Parathyroid adenoma (tissue), 2 donors: ENCODE measurements around the gene MLLT1.

Experiments
- H2AFZ ChIP-seq: fragments of 300-600 bp; sonication (generic); one replicate; pipeline ENCODE4 v1.7.0; 2017; ENCODE audit warnings: antibody characterized with exemption, mild to moderate bottlenecking
- H3K27ac ChIP-seq: fragments of 300-600 bp; sonication (generic); one replicate; pipeline ENCODE4 v1.7.0; 2017
- H3K27me3 ChIP-seq: fragments of 300-600 bp; sonication (generic); one replicate; pipeline ENCODE4 v1.7.0; 2017; ENCODE audit warnings: low read length; ENCODE audit not compliant: control insufficient read depth, insufficient read depth
- H3K36me3 ChIP-seq: fragments of 300-600 bp; sonication (generic); one replicate; pipeline ENCODE4 v1.7.0; 2017; ENCODE audit warnings: low read length; ENCODE audit not compliant: control insufficient read depth, insufficient read depth
- H3K4me1 ChIP-seq: fragments of 300-600 bp; sonication (generic); one replicate; pipeline ENCODE4 v1.7.0; 2017; ENCODE audit warnings: control low read depth
- H3K4me2 ChIP-seq: fragments of 300-600 bp; sonication (generic); one replicate; pipeline ENCODE4 v1.7.0; 2017; ENCODE audit warnings: low read length
- H3K4me3 ChIP-seq: fragments of 300-600 bp; sonication (generic); one replicate; pipeline ENCODE4 v1.7.0; 2017; ENCODE audit warnings: low read depth, low read length
- H3K79me2 ChIP-seq: fragments of 300-600 bp; sonication (generic); one replicate; pipeline ENCODE4 v1.7.0; 2017; ENCODE audit warnings: control low read depth
- H3K9ac ChIP-seq: fragments of 300-600 bp; sonication (generic); one replicate; pipeline ENCODE4 v1.7.0; 2017; ENCODE audit warnings: mild to moderate bottlenecking
- H3K9me3 ChIP-seq: fragments of 300-600 bp; sonication (generic); one replicate; pipeline ENCODE4 v1.7.0; 2017; ENCODE audit warnings: low read length; ENCODE audit not compliant: control insufficient read depth
- TF ChIP-seq, protein P1 (sequence below): fragments of 300-600 bp; sonication (generic); IDR thresholded peaks from one replicate; pipeline ENCODE4 v1.7.0; 2017; ENCODE audit warnings: antibody characterized with exemption, mild to moderate bottlenecking
- donor health status: primary hyperparathyroidism.

MLLT1 gene

DNA sequence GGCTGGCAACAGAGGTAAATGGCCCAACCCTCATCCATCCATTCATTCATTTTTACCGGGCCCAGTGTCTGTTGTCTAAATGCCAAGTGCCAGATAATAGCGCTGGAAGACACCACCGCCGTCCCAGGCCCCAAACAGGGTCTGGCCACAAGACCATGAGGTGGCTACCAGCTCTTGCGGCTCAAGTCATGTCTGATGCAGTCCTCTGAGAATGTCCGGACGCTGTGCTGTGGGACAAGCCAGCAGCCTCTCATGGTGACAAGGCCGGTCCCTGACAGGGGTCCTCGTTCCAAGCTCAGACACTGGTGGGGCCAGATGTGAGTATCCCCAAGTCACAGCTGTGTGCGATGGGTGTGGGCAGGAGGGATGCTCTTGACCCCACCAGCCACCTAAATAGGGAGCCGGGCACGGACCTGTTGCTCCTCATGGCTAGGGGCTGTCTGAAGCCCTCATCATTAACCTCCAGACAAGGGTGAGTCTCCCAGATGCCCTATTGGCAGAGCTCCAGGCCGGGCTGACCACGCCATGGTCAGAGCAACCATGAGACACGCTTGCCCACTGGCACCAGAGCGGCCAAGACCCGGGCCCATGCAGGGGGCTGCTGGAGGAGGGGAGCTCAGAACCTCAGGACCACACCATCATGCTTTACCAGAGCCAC lies 58.4 kb downstream of the MLLT1 start:
- Histone ChIP-seq H3K9ac (no peak overlapping the region), H3K4me2 (no peak overlapping the region), H2AFZ (no peak overlapping the region), H3K27me3 (no peaks in the 10 kb centered on the region), H3K4me3 (no peak overlapping the region), H3K36me3 (no peaks in the 10 kb centered on the region), H3K27ac (no peak overlapping the region), H3K4me1 (peaks cover 19% of the 10 kb centered on the region), H3K79me2 (peaks cover 45% of the 10 kb centered on the region), H3K9me3 (no peaks in the 10 kb centered on the region)
- TF ChIP-seq, protein P1, sequence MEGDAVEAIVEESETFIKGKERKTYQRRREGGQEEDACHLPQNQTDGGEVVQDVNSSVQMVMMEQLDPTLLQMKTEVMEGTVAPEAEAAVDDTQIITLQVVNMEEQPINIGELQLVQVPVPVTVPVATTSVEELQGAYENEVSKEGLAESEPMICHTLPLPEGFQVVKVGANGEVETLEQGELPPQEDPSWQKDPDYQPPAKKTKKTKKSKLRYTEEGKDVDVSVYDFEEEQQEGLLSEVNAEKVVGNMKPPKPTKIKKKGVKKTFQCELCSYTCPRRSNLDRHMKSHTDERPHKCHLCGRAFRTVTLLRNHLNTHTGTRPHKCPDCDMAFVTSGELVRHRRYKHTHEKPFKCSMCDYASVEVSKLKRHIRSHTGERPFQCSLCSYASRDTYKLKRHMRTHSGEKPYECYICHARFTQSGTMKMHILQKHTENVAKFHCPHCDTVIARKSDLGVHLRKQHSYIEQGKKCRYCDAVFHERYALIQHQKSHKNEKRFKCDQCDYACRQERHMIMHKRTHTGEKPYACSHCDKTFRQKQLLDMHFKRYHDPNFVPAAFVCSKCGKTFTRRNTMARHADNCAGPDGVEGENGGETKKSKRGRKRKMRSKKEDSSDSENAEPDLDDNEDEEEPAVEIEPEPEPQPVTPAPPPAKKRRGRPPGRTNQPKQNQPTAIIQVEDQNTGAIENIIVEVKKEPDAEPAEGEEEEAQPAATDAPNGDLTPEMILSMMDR = no peak

- H3K9ac ChIP-seq = no peak overlapping the region
- H3K9me3 ChIP-seq = no peaks in the 10 kb centered on the region
- H3K27ac ChIP-seq = no peak overlapping the region
- no peak overlapping the region for H2AFZ ChIP-seq
- TF ChIP-seq, protein P1 = no peak
- H3K4me2 ChIP-seq = no peak overlapping the region
- peaks cover 19% of the 10 kb centered on the region for H3K4me1 ChIP-seq
- H3K36me3 ChIP-seq = no peaks in the 10 kb centered on the region
- peaks cover 39% of the 10 kb centered on the region for H3K79me2 ChIP-seq
- no peaks in the 10 kb centered on the region for H3K27me3 ChIP-seq
- H3K4me3 ChIP-seq = no peak overlapping the region
These were observed 59.2 kb downstream of the MLLT1 start for GRCh38 chr19:6220385-6221191.

DNA sequence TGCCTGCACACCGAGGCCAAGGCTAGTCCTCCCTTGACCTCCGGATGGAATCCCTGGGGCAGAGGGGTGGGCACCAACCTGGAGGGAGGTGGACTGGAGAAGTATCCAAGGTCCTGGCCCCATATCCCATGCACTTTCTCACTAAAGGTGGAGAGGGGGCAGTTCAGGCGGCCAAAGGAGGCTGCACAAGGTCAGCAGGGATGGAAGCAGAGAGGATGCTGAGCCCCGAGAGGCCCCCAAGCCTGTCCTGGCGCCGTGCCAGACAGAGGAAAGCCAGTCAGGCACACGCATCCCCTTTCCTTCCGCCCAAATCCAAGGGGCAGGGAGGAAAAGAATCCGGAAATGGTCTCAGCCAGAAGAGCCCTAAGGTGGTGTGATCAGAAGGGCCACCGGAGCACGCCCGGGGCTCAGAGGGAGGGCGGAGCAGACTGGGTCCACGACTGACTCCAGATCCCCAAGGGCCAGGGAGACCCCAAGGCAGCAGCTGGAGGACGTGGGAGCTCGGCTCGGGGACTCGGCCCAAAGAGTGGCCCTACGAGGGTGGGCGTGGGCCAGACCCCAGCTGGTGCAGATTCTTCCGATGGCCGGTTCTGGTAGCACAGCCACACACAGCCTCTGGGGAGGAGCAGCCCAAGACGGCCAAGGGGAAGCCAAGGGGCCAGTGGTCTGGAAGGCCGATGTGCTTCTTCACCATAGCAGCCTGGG lies 60.0 kb downstream of the MLLT1 start:
- no peak overlapping the region for H3K4me3 ChIP-seq
- H3K36me3 ChIP-seq = no peaks in the 10 kb centered on the region
- H3K27ac ChIP-seq = no peak overlapping the region
- TF ChIP-seq, protein P1 = no peak
- H3K4me2 ChIP-seq = no peak overlapping the region
- peaks cover 19% of the 10 kb centered on the region for H3K4me1 ChIP-seq
- no peaks in the 10 kb centered on the region for H3K27me3 ChIP-seq
- H3K79me2 ChIP-seq = peaks cover 32% of the 10 kb centered on the region
- no peak overlapping the region for H2AFZ ChIP-seq
- no peak overlapping the region for H3K9ac ChIP-seq
- H3K9me3 ChIP-seq = no peaks in the 10 kb centered on the region

DNA sequence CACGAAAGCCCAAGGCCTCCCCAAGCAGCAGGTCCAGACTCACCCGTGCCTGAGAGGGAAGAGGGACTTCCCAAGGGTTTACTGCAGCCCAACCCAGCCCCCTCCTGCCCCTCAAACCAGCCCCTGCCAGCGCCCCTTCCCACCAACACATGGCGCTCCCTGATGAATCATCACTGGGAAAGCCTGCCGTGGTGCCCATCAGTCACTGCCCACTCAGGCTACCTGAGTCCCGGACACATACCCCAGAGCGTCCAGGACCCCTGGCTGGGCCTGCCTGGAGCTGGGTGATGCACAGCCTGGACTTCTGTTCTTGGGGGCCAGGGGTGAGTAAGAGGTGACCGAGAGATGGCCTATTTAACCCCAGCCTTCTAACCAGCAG lies 60.6 kb downstream of the MLLT1 start:
- no peaks in the 10 kb centered on the region for H3K27me3 ChIP-seq
- TF ChIP-seq, protein P1 = no peak
- peaks cover 28% of the 10 kb centered on the region for H3K79me2 ChIP-seq
- no peak overlapping the region for H2AFZ ChIP-seq
- no peaks in the 10 kb centered on the region for H3K36me3 ChIP-seq
- no peak overlapping the region for H3K9ac ChIP-seq
- no peak overlapping the region for H3K4me2 ChIP-seq
- H3K4me1 ChIP-seq = peaks cover 19% of the 10 kb centered on the region
- H3K27ac ChIP-seq = no peak overlapping the region
- no peak overlapping the region for H3K4me3 ChIP-seq
- H3K9me3 ChIP-seq = no peaks in the 10 kb centered on the region
